Measurements from ENCODE around the gene MICU2. TPM values are rescaled to one million over a fixed set of nuclear protein-coding genes. Genes with fewer than 3 reads are reported as not detected.
"Not testable (repeated sequence)": the region's sequence is repeated elsewhere in the genome, so short reads cannot be mapped to it uniquely, and the experiment has no call there.

The MICU2 gene
- total RNA-seq, 1 donor from 2014 or later: 104 TPM

DNA sequence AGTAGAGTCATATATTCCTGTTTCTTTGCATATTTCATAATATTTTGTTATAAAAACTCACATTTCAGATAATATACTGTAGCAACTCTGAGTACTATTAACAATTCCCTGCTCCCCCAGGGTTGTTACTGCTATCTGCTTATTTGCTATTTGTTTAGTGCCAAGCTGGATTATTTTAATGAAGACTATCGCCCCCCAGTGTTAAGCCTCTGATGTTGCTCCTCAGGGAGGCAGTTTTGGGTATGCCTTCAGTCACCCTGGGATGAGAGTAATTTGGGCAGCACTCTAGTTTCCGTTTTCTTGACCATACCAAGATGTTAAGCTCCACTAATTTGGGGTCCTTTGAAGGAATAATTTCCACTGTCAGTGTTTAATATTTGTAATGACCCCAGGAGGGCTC is 46.0 kb downstream of the MICU2 start:
- TF ChIP-seq, protein P1, sequence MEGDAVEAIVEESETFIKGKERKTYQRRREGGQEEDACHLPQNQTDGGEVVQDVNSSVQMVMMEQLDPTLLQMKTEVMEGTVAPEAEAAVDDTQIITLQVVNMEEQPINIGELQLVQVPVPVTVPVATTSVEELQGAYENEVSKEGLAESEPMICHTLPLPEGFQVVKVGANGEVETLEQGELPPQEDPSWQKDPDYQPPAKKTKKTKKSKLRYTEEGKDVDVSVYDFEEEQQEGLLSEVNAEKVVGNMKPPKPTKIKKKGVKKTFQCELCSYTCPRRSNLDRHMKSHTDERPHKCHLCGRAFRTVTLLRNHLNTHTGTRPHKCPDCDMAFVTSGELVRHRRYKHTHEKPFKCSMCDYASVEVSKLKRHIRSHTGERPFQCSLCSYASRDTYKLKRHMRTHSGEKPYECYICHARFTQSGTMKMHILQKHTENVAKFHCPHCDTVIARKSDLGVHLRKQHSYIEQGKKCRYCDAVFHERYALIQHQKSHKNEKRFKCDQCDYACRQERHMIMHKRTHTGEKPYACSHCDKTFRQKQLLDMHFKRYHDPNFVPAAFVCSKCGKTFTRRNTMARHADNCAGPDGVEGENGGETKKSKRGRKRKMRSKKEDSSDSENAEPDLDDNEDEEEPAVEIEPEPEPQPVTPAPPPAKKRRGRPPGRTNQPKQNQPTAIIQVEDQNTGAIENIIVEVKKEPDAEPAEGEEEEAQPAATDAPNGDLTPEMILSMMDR (IDR thresholded peaks at IDR 0.05; ENCODE audit: insufficient read depth, low read length, poor library complexity, severe bottlenecking): peak; percentile 44
- H3K36me3 ChIP-seq (ENCODE audit: control insufficient read depth, insufficient read depth, low read length): no peaks in the 10 kb centered on the region
- no peaks in the 10 kb centered on the region for H3K27me3 ChIP-seq (ENCODE audit: control insufficient read depth, insufficient read depth, low read length)
- no peak overlapping the region for H3K4me3 ChIP-seq (ENCODE audit: low read depth, low read length)
- no peak for DNase-seq (ENCODE audit: low read depth)

GRCh38 chr13:21556051-21556450 is 47.9 kb downstream of the MICU2 start:
- no peaks in the 10 kb centered on the region for H3K36me3 ChIP-seq (ENCODE audit: control insufficient read depth, insufficient read depth, low read length)
- TF ChIP-seq, protein P1 (IDR thresholded peaks at IDR 0.05; ENCODE audit: insufficient read depth, low read length, poor library complexity, severe bottlenecking): no peak
- no peak for DNase-seq (ENCODE audit: low read depth)

GRCh38 chr13:21553261-21553660 is 50.7 kb downstream of the MICU2 start:
- not testable (repeated sequence) for DNase-seq (ENCODE audit: low read depth); H3K36me3 ChIP-seq (ENCODE audit: control insufficient read depth, insufficient read depth, low read length); H3K27me3 ChIP-seq (ENCODE audit: control insufficient read depth, insufficient read depth, low read length); H3K4me3 ChIP-seq (ENCODE audit: low read depth, low read length)

More at GRCh38 chr13:21556051-21556450, 47.9 kb downstream of the MICU2 start:
- Histone ChIP-seq H3K27me3 (ENCODE audit: control insufficient read depth, insufficient read depth, low read length) (no peaks in the 10 kb centered on the region), H3K4me3 (ENCODE audit: low read depth, low read length) (no peak overlapping the region)

DNA sequence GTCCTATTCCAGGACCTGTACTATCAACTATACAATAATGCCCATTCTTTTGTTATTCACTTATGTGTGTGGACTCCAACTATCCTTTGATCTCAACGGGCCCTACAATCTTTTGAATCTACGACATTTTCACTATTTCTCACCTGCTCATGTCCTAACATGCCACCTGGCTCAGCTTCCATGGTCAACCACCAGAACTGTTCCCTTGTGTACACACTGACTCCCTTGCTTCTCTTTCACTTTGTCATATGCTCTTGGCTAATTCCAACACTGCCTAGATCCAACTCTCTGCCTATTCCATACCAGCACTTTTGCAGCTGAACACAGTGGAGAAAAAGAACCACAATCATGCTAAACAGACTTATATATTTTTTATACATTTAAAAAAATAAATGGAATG is 53.1 kb downstream of the MICU2 start:
- TF ChIP-seq, protein P1 (IDR thresholded peaks at IDR 0.05; ENCODE audit: insufficient read depth, low read length, poor library complexity, severe bottlenecking): no peak
- H3K27me3 ChIP-seq (ENCODE audit: control insufficient read depth, insufficient read depth, low read length): no peaks in the 10 kb centered on the region
- H3K36me3 ChIP-seq (ENCODE audit: control insufficient read depth, insufficient read depth, low read length): no peaks in the 10 kb centered on the region
- no peak for DNase-seq (ENCODE audit: low read depth)
- H3K4me3 ChIP-seq (ENCODE audit: low read depth, low read length): no peak overlapping the region

GRCh38 chr13:21549633-21550032 is 54.3 kb downstream of the MICU2 start:
- Histone ChIP-seq H3K36me3 (ENCODE audit: control insufficient read depth, insufficient read depth, low read length) (no peaks in the 10 kb centered on the region), H3K4me3 (ENCODE audit: low read depth, low read length) (no peak overlapping the region), H3K27me3 (ENCODE audit: control insufficient read depth, insufficient read depth, low read length) (no peaks in the 10 kb centered on the region)
- TF ChIP-seq, protein P1 (IDR thresholded peaks at IDR 0.05; ENCODE audit: insufficient read depth, low read length, poor library complexity, severe bottlenecking): no peak
- DNase-seq (ENCODE audit: low read depth): no peak

DNA sequence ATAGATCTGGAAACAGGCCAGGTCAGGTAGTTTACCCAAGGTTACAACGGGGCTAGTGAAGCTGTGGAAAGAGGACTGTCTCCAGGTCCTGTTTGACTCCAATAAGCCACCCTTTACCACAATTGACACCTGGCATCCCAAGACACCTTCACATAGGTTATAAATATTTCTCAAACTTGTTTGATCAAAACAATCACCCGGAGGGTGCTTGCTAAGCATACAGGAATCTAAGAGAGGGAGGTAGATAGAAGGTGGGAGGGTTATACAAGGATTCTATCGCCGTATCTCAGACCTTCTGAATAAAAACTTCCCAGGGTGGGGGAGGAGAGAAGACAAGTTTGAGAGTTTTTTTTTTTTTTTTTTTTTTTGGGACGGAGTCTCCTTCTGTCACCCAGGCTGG is 55.4 kb downstream of the MICU2 start:
- no peaks in the 10 kb centered on the region for H3K27me3 ChIP-seq (ENCODE audit: control insufficient read depth, insufficient read depth, low read length)
- no peak for DNase-seq (ENCODE audit: low read depth)
- H3K4me3 ChIP-seq (ENCODE audit: low read depth, low read length): no peak overlapping the region
- TF ChIP-seq, protein P1 (IDR thresholded peaks at IDR 0.05; ENCODE audit: insufficient read depth, low read length, poor library complexity, severe bottlenecking): no peak
- no peaks in the 10 kb centered on the region for H3K36me3 ChIP-seq (ENCODE audit: control insufficient read depth, insufficient read depth, low read length)

All from kidney epithelial cell (primary cell).